T-helper 22 cell (primary cell): ENCODE results near the gene FNDC11.

Experiments
- DNase-seq: peaks from one replicate; pipeline ENCODE4 v3.0.0-alpha.2; 2020; ENCODE audit warnings: low read depth

Gene FNDC11

DNA sequence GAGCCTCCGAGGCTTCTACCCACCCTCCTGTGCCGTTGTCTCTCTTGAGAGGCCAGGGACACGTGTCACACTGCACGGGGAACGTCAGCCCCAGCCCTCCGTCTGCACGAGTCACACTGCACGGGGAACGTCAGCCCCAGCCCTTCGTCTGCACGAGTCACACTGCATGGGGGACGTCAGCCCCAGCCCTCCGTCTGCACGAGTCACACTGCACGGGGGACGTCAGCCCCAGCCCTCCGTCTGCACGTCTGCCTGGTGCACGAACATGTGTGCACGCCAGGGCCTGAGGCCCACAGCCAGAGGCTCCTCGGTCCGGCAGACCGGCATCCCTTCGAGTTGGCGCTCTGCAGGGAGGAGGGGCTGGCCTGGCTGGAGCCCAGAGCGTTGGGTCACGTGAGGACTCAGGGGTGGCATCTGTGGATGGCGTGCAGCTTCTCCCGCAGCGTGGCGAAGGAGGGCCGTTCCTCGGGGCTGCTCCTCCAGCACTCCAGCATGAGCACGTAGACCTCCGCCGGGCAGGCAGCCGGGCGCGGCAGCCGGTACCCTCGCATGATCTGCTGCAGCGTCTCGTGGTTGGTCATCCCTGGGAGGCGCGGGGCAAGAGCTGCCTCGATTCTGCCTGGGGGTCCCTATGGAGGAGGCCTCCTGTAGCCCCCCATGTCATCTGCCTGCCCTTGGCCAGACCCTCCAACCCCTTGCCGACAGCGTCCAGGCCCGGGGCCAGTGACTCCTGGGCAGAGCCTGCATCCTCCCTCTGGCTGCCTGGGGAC is 13.4 kb upstream of the FNDC11 start:
- no peak for DNase-seq

DNA sequence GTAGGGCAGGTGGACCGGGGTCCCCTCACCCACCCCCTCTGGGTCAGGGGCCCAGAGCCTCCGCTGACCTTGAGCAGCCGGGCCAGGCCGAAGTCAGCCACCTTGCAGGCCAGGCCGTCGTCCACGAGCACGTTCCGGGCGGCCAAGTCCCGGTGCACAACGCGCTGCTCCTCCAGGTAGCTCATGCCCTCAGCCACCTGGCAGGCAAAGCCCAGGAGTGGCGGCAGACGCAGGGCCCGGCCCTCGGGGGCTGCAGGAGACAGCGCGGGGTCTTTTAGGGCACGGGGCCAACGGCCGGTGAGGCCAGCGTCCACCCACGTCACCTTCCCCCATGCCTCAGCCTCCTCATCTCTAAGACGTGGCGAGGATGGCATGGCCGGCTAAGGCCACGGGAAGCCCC is 12.6 kb upstream of the FNDC11 start:
- no peak for DNase-seq

DNA sequence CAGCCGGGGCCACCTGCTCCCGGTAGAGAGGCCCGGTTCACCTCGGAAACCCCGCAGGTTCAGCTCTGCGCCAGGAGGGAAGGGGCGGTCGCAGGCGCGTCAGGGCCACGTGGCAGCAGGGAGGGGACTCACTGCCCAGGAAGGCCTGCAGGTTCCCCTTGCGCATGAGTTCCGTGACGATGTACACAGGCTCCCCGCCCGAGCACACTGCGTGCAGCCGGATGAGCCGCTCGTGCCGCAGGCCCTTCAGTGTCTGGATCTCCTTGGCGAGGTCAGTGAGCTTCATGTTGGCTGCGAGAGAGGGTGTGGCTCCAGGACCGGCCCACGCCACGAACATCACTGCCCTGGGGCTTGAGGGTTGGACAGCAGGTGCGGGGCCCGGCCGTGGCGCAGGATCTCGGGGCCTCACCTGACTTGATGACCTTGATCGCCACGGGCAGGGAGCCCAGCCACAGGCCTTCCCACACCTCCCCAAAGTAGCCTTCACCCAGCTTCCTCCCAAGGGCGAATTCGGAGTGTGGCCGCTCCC is 11.9 kb upstream of the FNDC11 start:
- no peak for DNase-seq

DNA sequence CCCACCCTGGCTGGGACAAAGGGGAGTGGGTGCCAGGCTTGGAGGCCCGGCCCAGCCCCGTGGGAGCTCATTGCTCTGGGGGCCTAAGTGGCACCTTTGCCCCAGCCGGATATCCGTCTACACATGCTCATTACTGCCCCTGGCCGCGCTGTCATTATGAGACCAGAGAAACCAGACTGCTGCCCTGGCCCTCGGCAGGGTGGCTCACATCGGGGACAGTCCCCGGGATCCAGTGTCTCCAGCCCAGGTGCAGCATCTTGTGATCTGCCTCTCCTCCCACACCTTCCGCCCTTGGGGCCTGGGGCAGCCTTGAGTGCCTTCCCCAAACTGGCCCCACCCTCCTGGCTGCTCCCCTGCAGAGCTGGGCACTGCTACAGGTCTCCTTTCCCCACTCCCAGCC is 11.3 kb upstream of the FNDC11 start:
- DNase-seq = no peak

DNA sequence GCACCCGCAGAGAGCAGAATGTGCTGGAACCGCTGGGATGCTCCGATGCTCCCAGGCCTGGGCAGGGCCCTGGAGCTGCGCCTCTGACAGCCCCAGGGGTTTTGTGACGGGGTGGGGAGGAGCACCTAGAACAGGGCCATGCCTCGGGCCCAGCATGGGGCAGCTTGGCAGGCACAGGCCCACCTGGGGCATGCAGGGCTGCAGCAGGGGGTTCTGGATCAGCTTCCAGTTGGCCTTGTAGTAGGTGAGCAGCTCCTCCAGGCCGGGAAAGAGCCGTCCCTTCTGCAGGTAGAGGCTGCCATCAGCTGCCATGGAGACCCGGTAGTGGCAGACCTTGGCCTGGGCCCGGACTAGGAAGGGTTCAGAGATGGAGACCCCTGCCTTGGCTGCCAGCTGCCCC is 10.8 kb upstream of the FNDC11 start:
- DNase-seq = no peak

DNA sequence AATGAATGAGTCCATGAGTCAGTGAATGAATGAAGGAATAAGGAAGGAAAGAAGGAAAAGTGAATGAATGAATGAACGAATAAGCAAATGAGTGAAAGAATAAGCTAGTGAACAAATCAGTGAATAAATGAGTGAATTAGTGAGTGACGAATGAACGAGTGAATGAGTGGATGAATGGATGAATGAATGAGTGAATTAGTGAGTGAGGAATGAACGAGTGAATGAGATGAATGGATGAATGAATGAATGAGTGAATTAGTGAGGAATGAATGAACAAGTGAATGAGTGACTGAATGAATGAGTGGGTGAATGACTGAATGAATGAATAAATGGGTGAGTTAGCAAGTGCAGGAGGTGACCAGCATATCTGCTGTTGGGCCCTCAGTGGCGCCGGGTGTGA is 10.2 kb upstream of the FNDC11 start:
- DNase-seq = no peak

DNA sequence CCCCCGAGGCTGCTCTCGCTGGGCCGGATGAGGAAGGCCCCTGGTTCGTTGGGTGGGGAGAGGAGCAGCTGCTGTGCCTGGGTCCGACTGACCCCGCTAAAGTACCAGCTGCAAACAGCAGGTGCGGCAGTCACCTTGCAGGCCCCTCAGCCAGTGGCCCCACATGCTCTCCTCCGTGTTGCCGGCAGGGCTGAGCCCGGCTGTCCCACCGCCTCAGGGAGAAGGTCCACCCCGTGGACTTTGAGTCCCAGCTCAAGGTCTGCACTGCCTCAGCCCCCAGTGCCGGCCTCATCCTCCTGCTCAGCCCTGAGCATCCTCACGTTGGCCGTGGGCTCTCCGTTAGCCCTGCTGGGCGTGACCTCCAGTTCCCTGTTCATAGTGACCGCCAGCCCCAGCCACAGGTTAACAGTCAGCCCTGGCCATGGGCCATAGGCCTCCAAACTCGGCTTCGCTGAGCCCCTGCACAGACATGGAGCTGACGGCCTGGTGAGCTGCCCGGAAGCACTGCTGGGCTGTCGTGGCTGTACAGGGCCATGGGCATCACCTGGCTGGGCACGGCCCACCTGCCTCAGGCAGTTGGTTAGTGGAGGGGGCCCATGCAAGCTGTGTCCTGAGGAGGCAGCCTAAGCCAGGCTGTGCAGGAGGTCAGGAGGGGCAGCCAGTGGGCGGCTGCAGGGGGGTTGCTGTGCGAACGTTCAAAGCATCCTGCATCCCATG is 9.6 kb upstream of the FNDC11 start:
- no peak for DNase-seq

DNA sequence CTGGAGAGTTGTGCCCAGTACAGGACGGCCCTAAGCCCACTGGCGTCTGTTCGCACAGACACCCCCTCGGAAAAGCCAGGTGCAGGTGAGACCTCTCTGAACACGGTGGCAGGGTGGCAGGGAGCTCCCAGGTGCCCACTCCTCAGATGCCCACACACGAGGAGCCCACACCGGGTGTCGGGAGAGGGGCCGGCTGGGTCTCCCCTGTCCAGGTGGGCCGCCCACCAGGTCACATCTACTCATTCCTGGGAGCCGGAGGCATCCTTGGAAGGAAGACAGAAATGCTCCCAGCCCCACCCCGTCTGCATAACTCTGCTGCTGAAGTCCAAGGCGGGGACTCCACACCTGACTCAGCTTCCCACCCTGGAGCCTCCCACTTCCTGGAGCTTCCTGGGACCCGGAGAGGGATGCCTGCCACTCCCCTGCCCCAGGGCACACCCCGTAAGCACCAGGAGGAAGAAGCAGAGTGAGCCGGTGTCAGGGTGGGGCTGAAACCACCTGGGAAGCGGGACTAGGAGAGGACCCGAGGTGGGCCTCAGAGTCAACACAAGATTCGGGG is 8.9 kb upstream of the FNDC11 start:
- DNase-seq = no peak

DNA sequence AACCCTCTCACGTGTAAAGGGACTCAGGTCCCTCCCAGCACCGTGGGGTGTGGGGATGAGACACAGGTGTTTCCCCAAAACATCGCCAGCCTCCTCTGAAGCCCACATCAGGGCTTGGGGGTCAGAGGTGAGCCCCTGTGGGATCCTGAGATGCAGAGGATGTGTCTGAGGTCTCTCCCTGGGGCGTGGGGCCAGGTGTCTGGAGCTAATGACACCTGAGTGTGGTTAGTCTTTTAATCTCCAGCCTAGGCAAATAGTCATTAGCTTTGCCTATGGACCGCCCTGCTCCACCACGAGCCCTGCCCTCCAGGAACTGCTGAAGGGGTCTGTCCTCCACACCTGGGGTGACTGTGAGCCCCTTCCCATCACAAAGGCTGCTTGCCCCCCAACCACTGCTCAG is 8.1 kb upstream of the FNDC11 start:
- no peak for DNase-seq

DNA sequence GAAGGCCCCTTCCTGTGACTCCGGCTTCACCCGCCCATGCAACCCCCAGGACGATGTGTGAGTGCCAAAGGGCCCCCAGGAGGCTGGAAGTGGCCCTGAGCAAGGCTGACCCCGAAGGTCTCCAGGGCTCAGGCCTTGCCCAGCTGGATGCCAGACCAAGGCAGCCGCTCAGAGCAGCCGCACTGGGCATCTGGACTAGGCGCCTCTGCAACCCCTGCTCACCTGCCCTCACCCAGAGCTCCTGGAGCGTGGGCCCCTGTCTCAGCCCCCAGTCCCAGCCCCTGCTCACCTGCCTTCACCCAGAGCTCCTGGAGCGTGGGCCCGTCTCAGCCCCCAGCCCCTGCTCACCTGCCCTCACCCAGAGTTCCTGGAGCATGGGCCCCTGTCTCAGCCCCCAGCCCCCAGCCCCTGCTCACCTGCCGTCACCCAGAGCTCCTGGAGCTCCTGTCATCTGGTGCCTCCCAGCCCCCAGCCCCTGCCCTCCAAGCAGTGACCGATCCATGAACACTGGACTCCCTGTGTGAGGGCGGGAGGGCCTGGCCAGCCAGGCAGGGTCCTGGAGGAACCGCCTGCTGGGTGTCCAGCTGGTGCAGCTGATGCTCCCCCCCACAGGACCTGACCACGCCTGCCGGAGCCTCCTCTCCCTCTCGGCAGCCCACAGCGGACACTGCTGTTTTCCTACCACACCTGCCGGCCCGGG is 7.6 kb upstream of the FNDC11 start:
- DNase-seq = no peak

DNA sequence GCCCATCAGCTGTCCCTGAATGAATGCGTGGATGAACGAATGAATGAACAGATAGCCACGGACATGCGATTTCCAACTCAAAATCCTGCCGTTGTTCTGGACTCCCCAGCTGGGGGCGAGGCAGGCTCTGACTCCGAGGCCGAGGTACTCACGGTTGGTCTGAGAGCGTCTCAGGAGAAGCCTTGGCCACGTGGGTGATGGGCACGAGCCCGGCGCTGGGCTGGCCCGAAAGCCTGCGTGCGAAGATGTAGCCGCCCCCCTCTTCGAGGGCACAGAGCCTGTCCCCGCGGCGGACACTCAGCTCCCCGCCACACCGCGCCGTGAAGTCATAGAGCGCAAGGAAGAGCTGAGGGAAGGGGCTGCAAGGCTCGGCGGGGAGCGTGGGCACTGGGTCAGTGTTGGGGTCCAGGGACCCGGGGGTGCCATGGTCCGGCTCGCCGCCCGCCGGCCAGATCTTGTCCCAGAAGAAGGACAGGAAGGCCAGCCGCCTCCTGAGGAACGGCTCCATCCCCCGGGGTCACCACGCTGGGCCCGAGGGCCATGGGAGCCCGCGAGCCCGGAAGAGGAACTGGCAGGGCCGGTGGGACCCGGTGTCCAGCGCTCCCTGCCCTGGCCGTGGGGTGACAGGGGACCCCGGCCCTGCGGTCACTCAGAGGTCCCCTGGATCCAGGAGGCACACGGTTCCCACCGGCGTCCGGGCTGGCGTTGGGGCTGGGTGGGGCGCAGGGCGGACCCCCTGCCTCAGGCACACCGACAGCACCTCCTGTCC is 6.8 kb upstream of the FNDC11 start:
- DNase-seq = no peak

DNA sequence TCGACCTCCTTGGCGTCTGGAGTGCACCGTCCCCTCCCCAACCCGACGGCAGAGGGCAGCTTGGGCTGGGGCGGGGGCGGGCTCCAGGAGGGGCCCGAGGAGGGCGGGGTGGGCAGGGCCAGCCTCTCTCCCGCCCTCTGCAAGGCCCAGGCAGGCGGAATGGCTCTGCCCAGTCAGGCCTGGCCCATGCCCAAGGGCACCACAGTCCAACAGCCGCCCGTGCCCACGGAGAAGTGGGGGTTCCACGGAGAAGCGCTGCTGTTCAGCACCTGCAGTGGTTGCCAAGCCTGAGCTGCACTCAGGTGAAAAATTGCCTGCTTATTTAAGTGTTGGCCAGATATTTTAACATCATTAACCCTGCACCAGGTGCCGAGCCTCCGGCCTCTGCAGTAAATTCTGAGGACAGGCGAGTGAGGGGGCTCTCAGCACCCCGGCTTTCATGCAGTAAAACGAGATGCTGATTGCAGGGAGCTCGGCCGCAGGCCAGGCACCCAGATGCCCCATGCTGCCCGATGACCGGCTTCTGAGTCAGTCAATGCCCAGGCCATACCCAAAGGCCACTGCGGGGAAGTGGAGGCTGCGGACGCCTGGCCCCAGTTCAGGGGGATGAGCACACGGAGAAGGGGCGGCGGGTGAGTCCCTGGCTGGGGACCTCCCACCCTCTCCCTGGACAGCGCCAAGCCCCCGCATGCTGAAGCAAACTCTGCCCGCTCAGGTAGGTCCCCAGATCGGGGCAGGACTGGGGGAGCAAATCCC is 6.1 kb upstream of the FNDC11 start, which contains the start of gene SRMS:
SRMS (minus strand) TSS at position 25 of the 756 bp plus-strand sequence. CDS start 286 bp downstream, outside the sequence.
- DNase-seq = no peak

DNA sequence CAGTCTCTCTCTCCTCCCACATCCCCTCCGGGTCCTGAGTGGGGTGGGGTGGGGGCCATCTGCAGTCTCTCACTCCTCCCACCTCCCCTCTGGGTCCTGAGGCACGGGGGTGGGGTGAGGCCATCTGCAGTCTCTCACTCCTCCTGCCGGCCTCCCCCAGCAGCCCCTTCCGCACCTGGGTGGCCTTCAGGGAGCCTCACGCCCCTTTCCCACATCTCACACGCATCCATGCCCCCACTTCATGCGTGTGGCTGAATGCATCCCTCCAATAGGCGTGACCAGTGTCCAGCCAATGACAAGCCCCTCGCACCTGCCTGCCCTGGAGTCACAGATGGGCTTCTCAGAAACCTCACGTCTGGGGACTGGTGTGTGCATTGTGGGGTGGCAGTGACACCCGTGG is 5.4 kb upstream of the FNDC11 start:
- no peak for DNase-seq

DNA sequence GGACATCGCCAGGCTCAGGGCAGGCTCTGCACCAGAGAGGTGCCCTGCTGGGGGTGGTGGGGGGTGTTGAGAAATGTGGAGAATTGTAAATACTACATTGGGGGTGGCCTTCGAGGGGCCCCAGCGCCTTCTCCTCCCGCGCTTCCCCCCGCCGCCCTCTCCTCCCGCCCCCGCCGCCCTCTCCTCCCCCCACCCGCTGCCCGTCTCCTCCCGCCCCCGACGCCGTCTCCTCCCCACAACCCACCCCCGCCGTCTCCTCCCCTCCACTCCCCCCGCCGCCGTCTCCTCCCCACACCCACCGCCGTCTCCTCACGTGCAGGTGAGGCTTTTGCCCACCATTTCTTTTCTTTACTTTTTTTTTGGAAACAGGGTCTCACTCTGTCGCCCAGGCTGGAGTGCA is 4.9 kb upstream of the FNDC11 start:
- no peak for DNase-seq

DNA sequence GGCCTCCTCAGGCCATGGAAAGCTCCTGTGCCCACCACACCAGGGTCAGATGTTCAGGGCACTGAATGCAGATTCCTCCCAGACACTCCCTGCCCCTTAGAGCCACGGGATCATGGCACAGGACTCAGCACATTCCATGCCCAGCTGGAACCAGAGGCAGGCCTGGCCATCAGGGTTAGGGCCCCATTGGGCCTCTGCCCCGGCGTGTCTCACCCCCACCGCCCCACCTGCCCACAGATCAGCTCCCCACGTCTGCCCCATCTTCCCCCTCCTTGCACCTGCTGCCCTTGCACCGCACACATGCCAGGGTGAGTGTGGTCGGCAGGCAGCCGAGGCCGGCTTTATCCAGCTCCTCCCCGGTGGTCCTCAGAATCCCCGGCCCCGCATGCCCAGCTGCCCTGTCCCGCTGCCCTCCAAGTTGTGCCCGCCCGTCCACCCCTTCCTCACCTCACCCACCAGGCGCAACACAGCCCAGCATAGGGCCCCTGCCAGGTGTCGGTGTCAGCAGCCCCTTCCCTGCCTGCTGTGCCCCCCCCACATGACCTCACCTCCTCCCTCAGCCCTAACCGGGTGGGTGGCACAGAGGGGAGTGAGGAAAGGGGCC is 4.2 kb upstream of the FNDC11 start:
- no peak for DNase-seq

DNA sequence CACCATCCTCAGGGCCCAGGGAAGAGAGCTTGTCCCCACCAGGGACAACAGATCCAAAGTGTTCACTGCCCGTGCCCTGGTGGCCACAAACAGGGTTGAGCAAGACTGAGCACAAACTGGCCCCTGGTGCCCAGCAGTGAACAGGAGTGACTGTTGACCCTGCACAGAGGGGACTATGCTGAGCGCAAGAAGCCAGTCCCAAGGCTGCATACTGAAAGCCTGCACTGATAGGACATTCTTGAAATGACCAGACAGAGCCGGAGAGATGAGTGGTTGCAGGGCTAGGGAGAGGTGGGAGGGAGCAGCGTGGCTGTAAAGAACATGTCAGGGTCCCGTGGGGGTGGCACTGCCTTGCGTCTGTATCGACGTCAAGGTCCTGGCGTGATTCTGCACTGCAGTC is 2.9 kb upstream of the FNDC11 start:
- DNase-seq = no peak

DNA sequence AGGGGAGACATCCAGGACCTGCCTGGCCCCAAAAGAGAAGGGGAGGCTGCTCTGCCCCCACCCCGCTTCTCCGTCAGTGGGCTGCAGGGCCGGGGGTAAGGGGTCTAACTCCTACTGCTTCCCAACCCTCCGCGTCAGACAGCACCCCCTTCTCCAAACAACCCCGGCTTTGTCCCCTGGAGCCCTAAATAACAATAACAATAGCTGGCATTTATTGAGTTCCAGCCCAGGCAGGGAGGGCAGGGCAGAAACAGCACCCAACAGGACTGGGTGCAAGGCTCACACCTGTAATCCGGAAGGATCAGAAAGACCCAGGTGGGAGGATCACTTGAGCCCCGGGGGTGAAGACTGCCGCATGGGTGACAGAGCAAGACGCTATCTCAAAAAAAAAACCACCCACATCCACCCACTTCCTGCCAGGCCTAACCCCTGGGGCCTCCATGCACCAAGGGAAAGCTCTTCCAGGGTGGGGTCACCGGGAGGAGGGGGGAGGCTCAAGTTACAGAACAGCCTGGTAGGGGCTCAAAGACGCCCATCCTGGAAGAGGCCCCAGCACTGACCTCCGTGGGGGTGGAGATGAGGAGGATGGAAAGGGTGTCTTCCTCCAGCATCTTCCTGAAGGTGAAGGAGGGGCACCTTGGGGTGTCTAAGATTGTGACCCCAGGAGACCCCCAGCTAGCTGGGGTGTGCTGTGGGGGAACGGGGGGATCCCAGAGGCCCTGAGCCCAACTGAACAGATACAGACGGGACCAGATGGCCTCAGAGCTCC is 1.3 kb upstream of the FNDC11 start:
- DNase-seq = peak; percentile 54

DNA sequence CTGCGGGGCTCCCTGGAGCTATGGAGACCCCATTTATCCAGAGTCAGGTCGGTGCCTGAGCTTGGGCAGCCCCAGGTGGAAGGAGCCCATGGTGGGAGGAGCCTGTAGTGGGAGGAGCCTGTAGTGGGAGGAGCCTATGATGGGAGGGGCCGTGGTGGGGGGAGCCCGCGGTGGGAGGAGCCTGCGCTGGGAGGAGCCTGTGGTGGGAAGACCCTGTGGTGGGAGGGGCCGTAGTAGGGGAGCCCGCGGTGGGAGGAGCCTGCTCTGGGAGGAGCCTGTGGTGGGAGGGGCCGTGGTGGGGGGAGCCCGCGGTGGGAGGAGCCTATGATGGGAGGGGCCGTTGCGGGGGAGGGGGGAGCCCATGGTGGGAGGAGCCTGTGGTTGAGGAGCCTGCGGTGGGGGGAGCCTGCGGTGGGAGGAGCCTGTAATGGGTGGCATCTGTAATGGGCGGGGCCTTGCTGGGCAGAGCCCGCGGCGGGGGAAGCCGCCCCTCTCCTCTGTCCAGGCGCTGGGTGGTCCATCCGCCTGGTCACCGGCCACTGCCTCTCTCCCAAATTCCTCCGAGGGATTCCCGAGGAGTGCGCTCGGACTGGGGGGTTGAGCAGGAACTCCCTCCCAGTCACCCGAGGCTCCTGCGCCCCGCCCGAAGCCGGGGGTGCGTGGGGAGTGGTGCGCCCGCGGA is 567 bp upstream of the FNDC11 start:
- peak; percentile 93 for DNase-seq
